Endothelial cell of umbilical vein (primary cell): ENCODE measurements around the gene TNPO3. TPM values are rescaled to one million over a fixed set of nuclear protein-coding genes. Genes with fewer than 3 reads are reported as not detected.

Experiments
- BruUV-seq: library from RNA; stranded (reverse); fragments of 400-500 nt; replicated peaks from 2 replicates; lab custom pipeline; 2021; lab: Mats Ljungman, UMichigan
- CTCF ChIA-PET: fragments of 300-600, 350-600 bp; sonication (Branson Sonifier 250); formaldehyde crosslinking; loops from one replicate; lab custom pipeline; 2021; ENCODE audit warnings: antibody characterized with exemption, inconsistent platforms; lab: Charles Lee
- POLR2A ChIA-PET: fragments of 300-600, 350-600 bp; sonication (Branson Sonifier 250); formaldehyde crosslinking; loops from one replicate; lab custom pipeline; 2021; ENCODE audit warnings: antibody characterized with exemption, inconsistent platforms; lab: Charles Lee
- DNase-seq: peaks from one replicate; pipeline ENCODE4 v3.0.0-alpha.2; 2011; ENCODE audit warnings: low read depth, low spot score
- FAIRE-seq: peaks from 2 replicates; lab custom pipeline; 2011; peaks lifted over from hg19 to GRCh38; lab: Jason Lieb, UNC
- H2AFZ ChIP-seq: 2 replicates; pipeline ENCODE4 v1.6.0; 2012; ENCODE audit warnings: low read depth, low read length, control low read depth, inconsistent platforms
- H3K27ac ChIP-seq: 2 replicates; pipeline ENCODE4 v1.5.1; 2011; ENCODE audit warnings: low read depth, mild to moderate bottlenecking, control low read depth, low read length, moderate library complexity; ENCODE audit not compliant: insufficient read depth
- H3K27me3 ChIP-seq, 2 experiments: 2 replicates each; pipeline versions ENCODE4 v1.6.0 to v1.6.1; 2011; ENCODE audit warnings: low read length in 2 of 2, mixed read lengths in 1 of 2; ENCODE audit not compliant: control insufficient read depth in 2 of 2, insufficient read depth in 2 of 2
- H3K36me3 ChIP-seq, 2 experiments: 2 replicates in 1 of 2; 3 replicates in 1 of 2; pipeline ENCODE4 v1.5.1; 2011; ENCODE audit warnings: low read length in 2 of 2, mild to moderate bottlenecking in 1 of 2, moderate library complexity in 1 of 2; ENCODE audit not compliant: control insufficient read depth in 2 of 2, insufficient read depth in 2 of 2; ENCODE audit errors: extremely low read depth in 1 of 2
- H3K4me1 ChIP-seq: 3 replicates; pipeline ENCODE4 v1.5.1; 2011; ENCODE audit warnings: mild to moderate bottlenecking, low read length; ENCODE audit not compliant: control insufficient read depth, insufficient read depth; ENCODE audit errors: extremely low read depth
- H3K4me2 ChIP-seq: 2 replicates; pipeline ENCODE4 v1.6.1; 2011; ENCODE audit warnings: low read length, control low read depth, mixed read lengths; ENCODE audit not compliant: insufficient read depth
- H3K4me3 ChIP-seq, 3 experiments: fragments of 200-600 bp in 1 of 3; sonication (generic), shearing (Covaris generic) in 1 of 3; replicated peaks in 1 of 3; 2 replicates each; pipeline ENCODE4 v1.5.1; 2011 to 2016; ENCODE audit warnings: control low read depth in 3 of 3, low read length in 3 of 3, mild to moderate bottlenecking in 2 of 3, inconsistent platforms in 1 of 3, low read depth in 1 of 3, moderate library complexity in 1 of 3; ENCODE audit not compliant: insufficient read depth in 1 of 3
- H3K79me2 ChIP-seq: 2 replicates; pipeline ENCODE4 v1.6.0; 2012; ENCODE audit warnings: low read length, inconsistent platforms; ENCODE audit not compliant: control insufficient read depth, insufficient read depth
- H3K9ac ChIP-seq: replicated peaks from 2 replicates; pipeline ENCODE3; 2011; ENCODE audit warnings: low read length, control low read depth; ENCODE audit not compliant: insufficient read depth; ENCODE audit errors: extremely low read depth
- H3K9me1 ChIP-seq: replicated peaks from 3 replicates; pipeline ENCODE4 v1.6.0; 2011; ENCODE audit warnings: mild to moderate bottlenecking, low read length; ENCODE audit not compliant: control insufficient read depth, insufficient read depth; ENCODE audit errors: extremely low read depth
- H3K9me3 ChIP-seq: replicated peaks from 2 replicates; pipeline ENCODE4 v1.5.1; 2012; ENCODE audit warnings: low read length, inconsistent platforms; ENCODE audit not compliant: control insufficient read depth, insufficient read depth
- H4K20me1 ChIP-seq: replicated peaks from 2 replicates; pipeline ENCODE3; 2011; ENCODE audit warnings: mild to moderate bottlenecking, low read length; ENCODE audit not compliant: control insufficient read depth, insufficient read depth; ENCODE audit errors: extremely low read depth
- EZH2 ChIP-seq: IDR thresholded peaks from 2 replicates; pipeline ENCODE4 v1.6.1; 2012; ENCODE audit warnings: borderline replicate concordance, low read depth, mild to moderate bottlenecking, moderate library complexity, low read length, inconsistent platforms; ENCODE audit not compliant: severe bottlenecking
- FOS ChIP-seq: IDR thresholded peaks from 2 replicates; pipeline ENCODE4 v1.6.1; 2011; ENCODE audit warnings: mild to moderate bottlenecking, low read length, moderate library complexity, borderline replicate concordance; ENCODE audit not compliant: insufficient read depth
- GATA2 ChIP-seq: IDR thresholded peaks from 2 replicates; pipeline ENCODE4 v1.7.0; 2011; ENCODE audit warnings: low read depth, mild to moderate bottlenecking, moderate library complexity, mixed read lengths, low read length; ENCODE audit not compliant: insufficient read length, insufficient read depth
- JUN ChIP-seq: IDR thresholded peaks from 2 replicates; pipeline ENCODE4 v1.6.1; 2011; ENCODE audit warnings: borderline replicate concordance, low read depth; ENCODE audit not compliant: insufficient read length, insufficient read depth
- MYC ChIP-seq: IDR thresholded peaks from one replicate; pipeline ENCODE4 v1.6.1; 2011; ENCODE audit warnings: mild to moderate bottlenecking, low read depth, low read length
- POLR2A ChIP-seq: IDR thresholded peaks from 2 replicates; pipeline ENCODE4 v1.6.1; 2012; ENCODE audit warnings: low read depth, mild to moderate bottlenecking, control low read depth, low read length
- POLR2AphosphoS5 ChIP-seq: IDR thresholded peaks from 2 replicates; pipeline ENCODE4 v1.6.1; 2012; ENCODE audit warnings: low read depth, mild to moderate bottlenecking, control low read depth, low read length, moderate library complexity; ENCODE audit not compliant: insufficient read depth
- dilution Hi-C: fragments of 300-500 bp; cut with MboI; formaldehyde crosslinking; loops from one replicate; pipeline ENCODE4 v1.15.0; 2019; ENCODE audit warnings: low sequenced_read_pairs; ENCODE audit not compliant: extremely low pct_ligation_motif_present
- intact Hi-C: fragments of 100-400 bp; cut with micrococcal nuclease; formaldehyde crosslinking; loops from one replicate; pipeline ENCODE4 v1.10.0; 2022
- polyA plus RNA-seq, 4 experiments: library from polyadenylated mRNA; depleted of rRNA in 3 of 4; stranded (reverse) in 3 of 4; unstranded in 1 of 4; fragments of >200 nt; gene quantifications; 2 replicates each; pipeline versions ENCODE4 v1.2.1 to v1.2.3, GENCODE V29; 2011 to 2012; ENCODE audit warnings: missing spikeins in 1 of 4
- total RNA-seq: library from RNA; stranded (reverse); gene quantifications from 2 replicates; pipeline ENCODE4 v1.2.3, GENCODE V29; 2021
- TF ChIP-seq, protein P1 (sequence below), 2 donors: IDR thresholded peaks; 1 replicate in 1 of 2; 2 replicates in 1 of 2; pipeline ENCODE4 v1.5.1; 2011; ENCODE audit warnings: low read length in 2 of 2, mild to moderate bottlenecking in 2 of 2, moderate library complexity in 2 of 2, control low read depth in 1 of 2, inconsistent platforms in 1 of 2, low read depth in 1 of 2; ENCODE audit not compliant: insufficient read depth in 1 of 2; ENCODE audit errors: extremely low read depth in 1 of 2

TNPO3 gene
- total and polyA plus RNA-seq, 2 donors (not counting 3 experiments of a cell fraction or from before 2014, with no cell fraction given) = 29.0 to 46.9 TPM

DNA sequence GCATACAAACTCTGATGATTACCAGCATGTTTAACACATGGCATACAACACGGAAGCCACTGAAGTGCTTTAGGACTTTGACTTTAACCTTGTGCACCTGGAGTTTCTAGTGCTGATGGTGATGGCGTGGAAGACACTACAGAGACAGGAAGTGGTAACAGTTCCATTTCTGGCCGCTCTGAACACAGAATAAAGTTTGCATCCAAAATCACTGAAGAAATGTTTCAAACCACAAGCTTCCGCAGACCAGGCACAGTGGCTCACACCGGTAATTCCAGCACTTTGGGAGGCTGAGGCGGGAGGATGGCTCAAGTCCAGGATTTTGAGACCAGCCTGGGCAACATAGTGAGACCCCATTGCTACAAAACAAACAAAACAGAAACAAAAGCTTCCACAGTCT is 40.3 kb upstream of the TNPO3 start:
- BruUV-seq = no TSS peak
- no peak for FAIRE-seq
- POLR2A ChIA-PET = no interaction called here
- H3K36me3 ChIP-seq = no peaks in the 10 kb centered on the region
- intact Hi-C loops (no loop called here), dilution Hi-C loops (no loop called here)
- no peaks in the 10 kb centered on the region for H3K4me1 ChIP-seq
- no peaks in the 10 kb centered on the region for H4K20me1 ChIP-seq
- DNase-seq = no peak
- no peak overlapping the region for H3K4me3 ChIP-seq
- no peak overlapping the region for H3K9ac ChIP-seq
- no peak overlapping the region for H3K4me2 ChIP-seq
- peaks cover 2% of the 10 kb centered on the region in 2 experiments for H3K27me3 ChIP-seq
- H3K27ac ChIP-seq = no peak overlapping the region
- H3K79me2 ChIP-seq = no peaks in the 10 kb centered on the region
- H3K9me3 ChIP-seq = no peaks in the 10 kb centered on the region
- H3K9me1 ChIP-seq = no peaks in the 10 kb centered on the region
- no peak overlapping the region for H2AFZ ChIP-seq
- CTCF ChIA-PET = interaction anchor here (1.7 kb wide), 1 partner anchor 69 kb away, joined by 5 read pairs; no protein-coding TSS in a partner anchor
- TF ChIP-seq POLR2A = no peak
- no peak for TF ChIP-seq POLR2AphosphoS5
- TF ChIP-seq FOS = no peak
- no peak for TF ChIP-seq JUN
- TF ChIP-seq, protein P1, sequence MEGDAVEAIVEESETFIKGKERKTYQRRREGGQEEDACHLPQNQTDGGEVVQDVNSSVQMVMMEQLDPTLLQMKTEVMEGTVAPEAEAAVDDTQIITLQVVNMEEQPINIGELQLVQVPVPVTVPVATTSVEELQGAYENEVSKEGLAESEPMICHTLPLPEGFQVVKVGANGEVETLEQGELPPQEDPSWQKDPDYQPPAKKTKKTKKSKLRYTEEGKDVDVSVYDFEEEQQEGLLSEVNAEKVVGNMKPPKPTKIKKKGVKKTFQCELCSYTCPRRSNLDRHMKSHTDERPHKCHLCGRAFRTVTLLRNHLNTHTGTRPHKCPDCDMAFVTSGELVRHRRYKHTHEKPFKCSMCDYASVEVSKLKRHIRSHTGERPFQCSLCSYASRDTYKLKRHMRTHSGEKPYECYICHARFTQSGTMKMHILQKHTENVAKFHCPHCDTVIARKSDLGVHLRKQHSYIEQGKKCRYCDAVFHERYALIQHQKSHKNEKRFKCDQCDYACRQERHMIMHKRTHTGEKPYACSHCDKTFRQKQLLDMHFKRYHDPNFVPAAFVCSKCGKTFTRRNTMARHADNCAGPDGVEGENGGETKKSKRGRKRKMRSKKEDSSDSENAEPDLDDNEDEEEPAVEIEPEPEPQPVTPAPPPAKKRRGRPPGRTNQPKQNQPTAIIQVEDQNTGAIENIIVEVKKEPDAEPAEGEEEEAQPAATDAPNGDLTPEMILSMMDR (IDR thresholded peaks at IDR 0.05; ENCODE audit: extremely low read depth in 1 of 2, insufficient read depth in 1 of 2, low read depth in 1 of 2, low read length in 2 of 2) = no peak
- TF ChIP-seq MYC = no peak

DNA sequence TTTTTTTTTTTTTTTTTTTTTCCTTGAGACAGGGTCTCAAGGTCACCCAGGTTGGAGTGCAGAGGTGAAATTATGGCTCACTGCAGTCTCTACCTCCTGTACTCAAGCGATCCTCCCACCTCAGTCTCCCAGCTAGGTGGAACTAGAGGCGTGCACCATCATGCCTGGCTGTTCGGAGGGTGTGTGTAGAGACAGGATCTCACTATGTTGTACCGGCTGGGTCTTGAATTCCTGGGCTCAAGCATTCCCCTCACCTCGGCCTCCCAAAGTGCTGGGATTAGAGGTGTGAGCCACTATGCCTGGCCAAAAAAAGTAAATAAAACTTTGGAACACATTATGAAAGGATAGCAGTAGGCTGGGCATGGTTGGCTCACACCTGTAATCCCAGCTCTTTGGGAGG is 39.6 kb upstream of the TNPO3 start:
- no peak overlapping the region for H2AFZ ChIP-seq
- H4K20me1 ChIP-seq = no peaks in the 10 kb centered on the region
- FAIRE-seq (no peak), DNase-seq (no peak)
- no peak overlapping the region for H3K4me3 ChIP-seq
- TF ChIP-seq JUN (no peak), MYC (no peak), EZH2 (no peak), POLR2A (no peak), GATA2 (no peak), FOS (no peak)
- POLR2A ChIA-PET = no interaction called here
- no peaks in the 10 kb centered on the region for H3K36me3 ChIP-seq
- dilution Hi-C loops = no loop called here
- BruUV-seq = no TSS peak
- no peaks in the 10 kb centered on the region for H3K9me3 ChIP-seq
- H3K4me2 ChIP-seq = no peak overlapping the region
- peaks cover 5 to 8% of the 10 kb centered on the region in 2 experiments for H3K27me3 ChIP-seq
- H3K27ac ChIP-seq = no peak overlapping the region
- no peak overlapping the region for H3K9ac ChIP-seq
- H3K9me1 ChIP-seq = no peaks in the 10 kb centered on the region
- CTCF ChIA-PET = interaction anchor here (1.7 kb wide), 1 partner anchor 69 kb away, joined by 5 read pairs; no protein-coding TSS in a partner anchor
- no peaks in the 10 kb centered on the region for H3K79me2 ChIP-seq
- intact Hi-C loops = no loop called here
- no peaks in the 10 kb centered on the region for H3K4me1 ChIP-seq
